GM23338 (cell line): ENCODE results near the gene OCA2. TPM values are rescaled to one million over a fixed set of nuclear protein-coding genes. Genes with fewer than 3 reads are reported as not detected.

Source experiments
- ATAC-seq: fragments of 200-7000 bp; cut with Tn5 transposase; 3 replicates; pipeline ENCODE4 v1.9.1; 2020
- DNase-seq: peaks from one replicate; pipeline ENCODE4 v3.0.0-alpha.2; 2015; ENCODE audit warnings: low spot score
- H2AFZ ChIP-seq: fragments of 200-600 bp; sonication (generic); 2 replicates; pipeline ENCODE4 v1.8.0; 2016; ENCODE audit warnings: antibody characterized with exemption, mild to moderate bottlenecking, moderate library complexity
- H3F3A ChIP-seq: fragments of 200-600 bp; sonication (generic); replicated peaks from 2 replicates; pipeline ENCODE4 v1.8.0; 2017; ENCODE audit warnings: antibody characterized with exemption, mixed run types, low read depth
- H3K27ac ChIP-seq: fragments of 200-600 bp; sonication (generic); 2 replicates; pipeline ENCODE4 v1.6.1; 2016; ENCODE audit warnings: low read depth
- H3K27me3 ChIP-seq: fragments of 200-600 bp; sonication (generic); 2 replicates; pipeline ENCODE4 v1.8.0; 2016; ENCODE audit warnings: mild to moderate bottlenecking, mixed run types, moderate library complexity; ENCODE audit not compliant: insufficient read depth
- H3K36me3 ChIP-seq: fragments of 200-600 bp; sonication (generic); 2 replicates; pipeline ENCODE4 v1.8.0; 2016; ENCODE audit warnings: mild to moderate bottlenecking; ENCODE audit not compliant: insufficient read depth
- H3K4me1 ChIP-seq: fragments of 200-600 bp; sonication (generic); 2 replicates; pipeline ENCODE4 v1.8.0; 2016; ENCODE audit warnings: mild to moderate bottlenecking, moderate library complexity; ENCODE audit not compliant: insufficient read depth
- H3K4me2 ChIP-seq: fragments of 200-600 bp; sonication (generic); 2 replicates; pipeline ENCODE4 v1.7.1; 2017; ENCODE audit warnings: mixed run types
- H3K4me3 ChIP-seq: fragments of 200-600 bp; sonication (generic); 2 replicates; pipeline ENCODE4 v1.6.1; 2016; ENCODE audit warnings: mixed run types
- H3K79me2 ChIP-seq: fragments of 200-600 bp; sonication (generic); replicated peaks from 2 replicates; pipeline ENCODE4 v1.8.0; 2017; ENCODE audit warnings: mild to moderate bottlenecking; ENCODE audit not compliant: insufficient read depth
- H3K9me2 ChIP-seq: fragments of 200-600 bp; sonication (generic); 2 replicates; pipeline ENCODE4 v1.8.0; 2017; ENCODE audit not compliant: insufficient read depth
- H4K20me1 ChIP-seq: fragments of 200-600 bp; sonication (generic); replicated peaks from 2 replicates; pipeline ENCODE4 v1.8.0; 2017; ENCODE audit warnings: mild to moderate bottlenecking; ENCODE audit not compliant: insufficient read depth
- H3K27ac Mint-ChIP-seq: 2 replicates; pipeline ENCODE4 v1.8.0; 2020; ENCODE audit warnings: inconsistent platforms, mild to moderate bottlenecking, moderate library complexity, mixed read lengths
- H3K27me3 Mint-ChIP-seq: 3 replicates; pipeline ENCODE4 v1.8.0; 2022; ENCODE audit warnings: low read depth, mild to moderate bottlenecking, moderate library complexity, mixed read lengths, inconsistent platforms; ENCODE audit not compliant: insufficient read depth, poor library complexity
- H3K36me3 Mint-ChIP-seq: 3 replicates; pipeline ENCODE4 v1.8.0; 2021; ENCODE audit warnings: low read depth, mild to moderate bottlenecking, inconsistent platforms, moderate library complexity, mixed read lengths
- H3K4me1 Mint-ChIP-seq: 3 replicates; pipeline ENCODE4 v1.8.0; 2020; ENCODE audit warnings: mild to moderate bottlenecking, inconsistent platforms, mixed read lengths
- H3K4me3 Mint-ChIP-seq: 3 replicates; pipeline ENCODE4 v1.8.0; 2021; ENCODE audit warnings: moderate library complexity, mild to moderate bottlenecking, inconsistent platforms, mixed read lengths
- H3K9me3 Mint-ChIP-seq: 3 replicates; pipeline ENCODE4 v1.8.0; 2020; ENCODE audit warnings: moderate library complexity, mild to moderate bottlenecking, inconsistent platforms, mixed read lengths
- CREB1 ChIP-seq: fragments of 250-450 bp; sonication (Bioruptor Pico); IDR thresholded peaks from 2 replicates; pipeline ENCODE4 v1.5.0; 2020; ENCODE audit warnings: low read depth, mild to moderate bottlenecking, moderate library complexity
- CTCF ChIP-seq, 2 experiments: fragments of 200-600 bp in 1 of 2; sonication (generic) in 1 of 2; conservative IDR thresholded peaks; 2 replicates each; pipeline versions ENCODE4 v1.5.1 to v1.6.1; 2016 to 2017; ENCODE audit warnings: antibody characterized with exemption in 2 of 2, low read depth in 2 of 2, mild to moderate bottlenecking in 2 of 2, moderate library complexity in 1 of 2
- ETS1 ChIP-seq: IDR thresholded peaks from 2 replicates; pipeline ENCODE4 v1.6.1; 2016; ENCODE audit warnings: antibody characterized with exemption
- POLR2AphosphoS5 ChIP-seq: IDR thresholded peaks from 2 replicates; pipeline ENCODE4 v1.6.1; 2016; ENCODE audit warnings: antibody characterized with exemption, low read depth
- ZNF114 ChIP-seq: fragments of 250-450 bp; sonication (Bioruptor Pico); IDR thresholded peaks from 2 replicates; pipeline ENCODE4 v1.5.0; 2020; ENCODE audit warnings: mild to moderate bottlenecking, moderate library complexity
- ZNF462 ChIP-seq: fragments of 250-450 bp; sonication (Bioruptor Pico); IDR thresholded peaks from 2 replicates; pipeline ENCODE4 v1.5.0; 2020; ENCODE audit warnings: mild to moderate bottlenecking, moderate library complexity
- polyA plus RNA-seq: library from polyadenylated mRNA; unstranded; fragments of >200 nt; fragmentation: Nextera tagmentation; extraction: Ambion mirVana; gene quantifications from 2 replicates; pipeline ENCODE4 v1.2.1, GENCODE V29; 2016
- total RNA-seq: library from RNA; depleted of rRNA; stranded (reverse); fragments of >200 nt; shearing (Covaris generic); gene quantifications from 2 replicates; pipeline ENCODE4 v1.2.3, GENCODE V29; 2014

Gene OCA2
- total and polyA plus RNA-seq, 2 experiments from 2014 or later: 0.40 to 0.69 TPM

- no peak overlapping the region for H3K4me3 ChIP-seq
These were observed 81.6 kb downstream of the OCA2 start for GRCh38 chr15:28017423-28017924.

GRCh38 chr15:28015855-28016254 is 83.3 kb downstream of the OCA2 start:
- H3K4me2 ChIP-seq: no peak overlapping the region
- TF ChIP-seq POLR2AphosphoS5: no peak
- no peak for TF ChIP-seq CTCF (conservative IDR thresholded peaks at IDR 0.05; ENCODE audit: low read depth in 2 of 2)
- TF ChIP-seq ETS1: no peak
- no peak for TF ChIP-seq ZNF462
- TF ChIP-seq CREB1: no peak
- H3K79me2 ChIP-seq: no peaks in the 10 kb centered on the region
- no peaks in the 10 kb centered on the region for H3K9me2 ChIP-seq
- Mint-ChIP-seq H3K9me3 (no peaks in the 10 kb centered on the region), H3K36me3 (no peaks in the 10 kb centered on the region), H3K4me3 (no peak overlapping the region), H3K27me3 (peaks cover 9% of the 10 kb centered on the region), H3K27ac (no peak overlapping the region), H3K4me1 (peaks cover 5% of the 10 kb centered on the region)
- no peaks in the 10 kb centered on the region for H3K36me3 ChIP-seq
- no peaks in the 10 kb centered on the region; the same call in 1 of the 2 replicates for H3K4me1 ChIP-seq
- no peak overlapping the region for H3K4me3 ChIP-seq
- no peaks in the 10 kb centered on the region for H4K20me1 ChIP-seq
- no peaks in the 10 kb centered on the region for H3K27me3 ChIP-seq
- DNase-seq (no peak), ATAC-seq (no peak)
- H2AFZ ChIP-seq: no peak overlapping the region
- H3K27ac ChIP-seq: no peak overlapping the region
- H3F3A ChIP-seq: no peaks in the 10 kb centered on the region

More at GRCh38 chr15:28017423-28017924, 81.6 kb downstream of the OCA2 start:
- Histone ChIP-seq H3K27me3 (no peaks in the 10 kb centered on the region), H3K4me2 (no peak overlapping the region), H3K27ac (no peak overlapping the region), H3K79me2 (no peaks in the 10 kb centered on the region), H3K36me3 (no peaks in the 10 kb centered on the region), H2AFZ (no peak overlapping the region), H3K9me2 (no peaks in the 10 kb centered on the region), H4K20me1 (no peaks in the 10 kb centered on the region), H3F3A (no peaks in the 10 kb centered on the region), H3K4me1 (no peaks in the 10 kb centered on the region; the same call in 1 of the 2 replicates)
- peak; percentile 21 to 39; a peak in 3 of 4 replicates for TF ChIP-seq CTCF (conservative IDR thresholded peaks at IDR 0.05; ENCODE audit: low read depth in 2 of 2)
- TF ChIP-seq ZNF114: no peak
- H3K27ac Mint-ChIP-seq: no peak overlapping the region
- H3K4me1 Mint-ChIP-seq: peaks cover 13% of the 10 kb centered on the region
- no peak overlapping the region for H3K4me3 Mint-ChIP-seq
- no peaks in the 10 kb centered on the region for H3K36me3 Mint-ChIP-seq
- no peak for ATAC-seq
- H3K9me3 Mint-ChIP-seq: no peaks in the 10 kb centered on the region
- H3K27me3 Mint-ChIP-seq: peaks cover 9% of the 10 kb centered on the region
- peak; percentile 38 for DNase-seq
